Retina (tissue), 1 donor: ENCODE results near the gene RPL39.
"Not testable (repeated sequence)": the region's sequence is repeated elsewhere in the genome, so short reads cannot be mapped to it uniquely, and the experiment has no call there.

ENCODE experiments used
- DNase-seq: peaks from one replicate; pipeline ENCODE4 v3.0.0-alpha.2; 2016

RPL39 gene

DNA sequence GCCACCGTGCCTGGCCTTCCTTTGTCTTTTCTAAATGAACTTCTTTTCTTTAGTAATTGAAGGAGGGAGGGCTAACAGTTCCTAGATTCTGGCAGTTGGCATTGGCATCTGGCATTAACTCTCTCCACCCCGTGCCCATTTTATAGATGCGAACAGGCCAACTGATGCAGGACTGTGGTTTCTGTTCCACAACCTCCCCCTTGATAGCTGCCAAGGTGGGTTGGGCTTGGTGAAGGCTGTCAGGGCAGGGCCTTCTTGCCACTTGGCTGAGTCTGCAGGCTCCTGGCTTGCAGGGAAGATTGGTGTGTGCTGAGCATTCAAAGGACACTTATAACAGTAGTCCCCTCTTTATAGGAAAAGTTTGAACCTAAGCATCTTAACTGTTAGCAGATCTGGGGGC lies 28.7 kb downstream of the RPL39 start:
- DNase-seq: no peak

DNA sequence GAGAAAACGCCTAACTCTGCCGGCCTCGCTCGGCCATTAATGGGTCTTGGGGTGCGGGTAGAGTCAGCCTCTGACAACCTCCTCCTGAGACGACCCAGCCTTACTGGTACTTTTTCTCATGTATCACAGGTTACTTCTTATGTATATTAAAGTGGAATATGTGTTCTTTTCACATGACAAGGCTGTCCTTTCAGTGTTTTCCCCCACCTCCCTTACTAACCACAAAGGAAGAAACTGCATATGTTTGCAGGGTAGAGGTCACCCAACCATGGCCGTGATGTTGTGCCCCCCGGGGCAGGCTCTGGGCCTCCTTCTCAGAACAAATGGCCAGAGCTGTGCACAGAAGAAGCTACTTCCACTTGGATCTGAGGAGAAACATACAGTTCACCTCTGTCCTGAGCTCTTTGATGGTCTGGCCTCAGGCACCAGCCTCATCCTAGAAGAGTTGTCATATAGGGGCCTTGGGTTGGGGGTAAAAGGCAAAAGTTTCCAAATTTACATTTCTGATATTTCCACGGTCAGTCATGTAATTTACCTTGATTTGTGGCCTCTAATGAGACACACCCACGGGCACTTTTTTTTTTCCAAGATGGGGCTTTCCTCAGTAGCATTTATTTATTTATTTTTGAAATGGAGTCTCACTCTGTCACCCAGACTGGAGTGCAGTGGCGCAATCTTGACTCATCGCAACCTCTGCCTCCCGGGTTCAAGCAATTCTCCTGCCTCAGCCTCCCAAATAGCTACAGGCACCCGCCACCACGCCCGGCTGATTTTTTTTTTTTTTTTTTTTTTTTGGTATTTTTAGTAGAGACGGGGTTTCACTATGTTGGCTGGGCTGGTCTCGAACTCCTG lies 31.2 kb downstream of the RPL39 start:
- DNase-seq: no peak

DNA sequence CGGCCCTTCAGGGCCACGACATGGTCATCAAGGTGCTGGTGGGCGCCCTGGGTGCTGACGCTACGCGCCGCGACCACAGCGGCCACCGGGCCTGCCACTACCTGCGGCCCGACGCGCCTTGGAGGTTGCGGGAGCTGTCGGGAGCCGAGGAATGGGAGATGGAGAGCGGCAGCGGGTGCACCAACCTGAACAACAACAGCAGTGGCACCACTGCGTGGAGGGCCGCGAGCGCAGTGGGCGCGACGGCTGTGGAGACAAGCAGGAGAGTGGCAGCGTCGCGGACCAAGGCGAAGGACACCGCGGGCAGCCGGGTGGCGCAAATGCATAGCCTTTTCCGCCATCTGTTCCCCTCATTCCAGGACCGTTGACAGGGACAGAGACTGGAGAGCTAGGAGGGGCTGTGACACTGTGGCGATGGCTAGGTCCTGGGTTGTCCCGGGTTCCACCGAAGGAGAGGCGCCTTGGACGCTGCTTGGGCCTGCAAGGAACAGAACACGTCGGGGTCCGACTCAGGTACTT lies 32.1 kb downstream of the RPL39 start:
- DNase-seq: peak; percentile 39

DNA sequence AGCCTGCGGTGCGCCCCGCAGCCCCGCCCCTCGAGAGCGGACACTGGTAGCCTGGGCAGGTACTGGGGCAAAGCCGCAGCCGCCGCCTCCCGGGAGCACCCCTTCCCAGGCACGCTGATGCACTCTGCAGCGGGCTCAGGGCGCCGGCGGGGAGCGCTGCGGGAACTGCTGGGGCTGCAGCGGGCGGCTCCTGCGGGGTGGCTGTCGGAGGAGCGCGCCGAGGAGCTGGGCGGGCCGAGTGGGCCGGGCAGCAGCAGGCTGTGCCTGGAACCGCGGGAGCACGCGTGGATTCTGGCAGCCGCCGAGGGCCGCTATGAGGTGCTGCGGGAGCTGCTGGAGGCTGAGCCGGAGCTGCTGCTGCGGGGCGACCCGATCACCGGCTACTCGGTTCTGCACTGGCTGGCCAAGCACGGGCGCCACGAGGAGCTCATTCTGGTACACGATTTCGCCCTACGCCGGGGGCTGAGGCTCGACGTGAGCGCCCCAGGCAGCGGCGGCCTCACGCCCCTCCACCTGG lies 32.6 kb downstream of the RPL39 start:
- peak; percentile 66 for DNase-seq

DNA sequence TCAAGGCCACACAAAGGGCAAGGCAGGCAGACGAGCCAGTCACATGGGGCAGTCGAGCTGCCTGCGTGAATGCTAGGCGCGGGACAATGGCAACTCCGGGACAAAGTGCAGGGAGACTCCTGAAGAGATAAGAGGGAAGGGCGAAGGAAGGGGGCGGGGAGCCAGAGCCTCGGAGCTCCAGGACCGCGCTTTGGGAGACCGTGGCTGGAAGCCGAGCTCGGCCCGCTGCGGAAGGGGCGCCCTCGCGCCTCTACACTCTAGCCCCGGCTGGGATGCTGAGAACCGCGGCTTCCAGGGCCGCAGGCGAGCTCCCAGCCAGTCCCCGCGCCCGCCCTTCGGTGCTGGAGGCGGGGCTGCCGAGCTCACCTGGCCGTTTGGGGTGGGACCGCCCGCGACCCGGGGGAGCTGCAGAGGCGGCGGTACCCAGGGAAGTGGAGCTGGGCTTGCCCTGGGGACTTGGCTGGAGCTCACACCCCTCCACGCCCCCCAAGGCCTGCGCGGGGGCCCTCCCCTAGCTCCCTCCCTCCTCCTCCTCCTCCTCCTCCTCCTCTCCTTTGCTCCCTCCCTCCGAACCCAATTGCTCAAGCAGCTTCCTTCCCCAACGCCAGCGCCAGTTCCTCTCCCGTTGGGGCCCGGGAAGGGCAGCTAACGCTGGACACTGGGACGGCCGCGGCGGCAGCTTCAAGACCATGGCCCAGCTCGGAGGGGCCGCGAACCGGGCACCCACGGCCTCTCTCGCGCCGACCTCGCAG lies 33.3 kb downstream of the RPL39 start, which contains the start of gene SOWAHD:
Gene SOWAHD (plus strand): TSS at position 610 of the 752 bp plus-strand sequence. CDS start 80 bp downstream, at position 690.
- peak; percentile 58 for DNase-seq

DNA sequence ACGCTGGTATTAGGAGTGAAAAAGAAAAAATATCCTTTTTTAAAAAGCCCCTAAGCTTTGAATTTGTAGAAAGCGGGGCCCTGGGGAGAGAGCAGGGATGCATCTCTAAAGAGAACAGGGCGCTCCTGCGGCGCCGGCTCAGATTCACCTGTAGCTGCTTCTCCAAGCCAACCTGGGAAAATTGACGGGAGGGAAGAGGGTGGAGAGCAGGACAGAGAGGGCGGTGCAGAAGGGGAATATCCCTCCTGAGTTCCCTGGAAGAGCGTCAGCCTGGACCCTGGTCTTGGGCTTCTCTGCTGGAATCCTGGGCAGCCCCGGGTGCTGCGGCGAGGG lies 33.8 kb downstream of the RPL39 start:
- no peak for DNase-seq

DNA sequence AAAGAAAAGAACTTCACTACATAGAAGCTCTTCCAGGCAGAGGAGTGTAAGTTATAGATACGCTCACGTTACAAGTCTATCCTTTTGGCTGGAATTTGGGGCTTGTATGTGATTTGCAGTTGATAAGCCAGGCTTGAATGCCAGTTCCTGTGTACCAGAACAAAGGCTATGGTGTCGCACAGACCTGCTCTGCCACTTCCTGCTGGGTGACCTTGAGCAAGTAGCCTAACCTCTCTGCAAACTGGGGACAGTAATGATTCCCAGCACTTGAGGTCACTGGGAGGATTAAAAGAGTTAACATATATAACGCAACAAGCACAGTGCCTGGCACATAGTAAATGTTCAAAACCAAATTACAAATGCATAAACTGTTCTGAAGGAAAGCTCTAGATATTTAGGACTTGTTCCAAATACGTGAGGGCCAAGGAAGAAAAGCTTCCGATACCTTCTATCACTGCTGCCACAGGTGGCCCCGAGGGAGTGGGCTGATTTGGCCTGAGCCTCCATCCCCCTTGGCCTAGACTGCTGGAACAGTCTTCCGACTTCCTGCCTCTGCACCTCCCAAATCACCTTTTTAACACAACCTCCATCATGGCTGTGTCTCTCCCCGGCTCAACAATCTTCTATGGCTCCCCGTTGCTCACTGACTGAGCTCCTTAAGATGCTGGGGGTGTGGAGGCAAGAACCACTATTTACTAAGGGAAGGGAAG lies 34.3 kb downstream of the RPL39 start:
- no peak for DNase-seq

DNA sequence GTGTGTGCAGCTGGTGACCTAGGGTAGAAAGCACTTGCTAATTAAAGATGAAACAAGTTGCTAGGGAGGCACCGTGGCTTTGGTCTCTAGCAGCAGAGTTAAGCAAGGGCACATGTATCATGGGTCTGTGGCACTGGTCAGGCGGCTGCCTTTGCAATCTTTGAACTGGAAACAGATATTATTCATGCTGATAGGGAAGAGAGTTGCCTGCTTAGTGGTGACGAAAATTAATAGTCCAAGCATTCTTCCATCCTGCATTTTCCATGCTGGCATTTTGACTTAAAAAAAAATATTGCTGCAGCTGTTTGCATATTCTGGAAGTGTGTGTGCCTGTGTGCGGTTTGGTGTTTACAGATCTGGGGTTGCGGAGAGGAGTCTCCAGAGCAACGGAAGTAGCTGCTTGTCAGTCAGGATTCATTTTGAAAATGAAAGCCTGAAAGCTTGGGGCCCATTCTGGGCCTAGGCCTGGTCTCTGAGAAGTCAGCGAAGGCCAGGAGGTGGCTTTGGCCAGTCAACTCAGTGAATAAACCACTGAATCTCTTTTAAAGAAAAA lies 35.4 kb downstream of the RPL39 start:
- DNase-seq: peak; percentile 10

DNA sequence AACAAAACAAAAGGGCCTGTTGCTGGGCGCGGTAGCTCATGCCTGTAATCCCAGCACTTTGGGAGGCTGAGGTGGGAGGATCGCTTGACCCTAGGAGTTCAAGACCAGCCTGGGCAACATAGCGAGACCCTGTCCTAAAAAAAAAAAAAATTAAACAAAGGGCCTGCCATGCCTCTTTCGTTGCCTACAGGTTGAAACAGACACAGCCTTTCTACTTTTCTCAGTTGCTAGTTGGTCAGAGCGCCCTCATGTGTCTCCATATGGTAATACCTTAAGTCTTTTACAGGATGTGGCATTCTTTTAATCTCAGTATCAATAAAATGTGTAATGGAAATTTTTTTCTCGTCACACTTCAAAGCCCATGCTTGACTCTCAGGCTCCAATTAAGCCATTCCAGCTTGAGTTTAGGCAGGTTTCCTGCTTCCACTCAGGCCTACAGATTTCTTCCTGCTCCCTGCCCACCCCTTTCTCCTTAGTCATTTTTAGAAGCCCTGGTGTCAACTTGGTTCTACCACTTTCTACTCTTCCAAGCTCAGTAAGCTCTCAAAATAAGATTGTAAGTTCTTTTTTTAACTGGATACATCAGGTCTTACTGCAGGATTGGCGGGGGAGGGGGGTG lies 37.7 kb downstream of the RPL39 start:
- peak; percentile 31 for DNase-seq

DNA sequence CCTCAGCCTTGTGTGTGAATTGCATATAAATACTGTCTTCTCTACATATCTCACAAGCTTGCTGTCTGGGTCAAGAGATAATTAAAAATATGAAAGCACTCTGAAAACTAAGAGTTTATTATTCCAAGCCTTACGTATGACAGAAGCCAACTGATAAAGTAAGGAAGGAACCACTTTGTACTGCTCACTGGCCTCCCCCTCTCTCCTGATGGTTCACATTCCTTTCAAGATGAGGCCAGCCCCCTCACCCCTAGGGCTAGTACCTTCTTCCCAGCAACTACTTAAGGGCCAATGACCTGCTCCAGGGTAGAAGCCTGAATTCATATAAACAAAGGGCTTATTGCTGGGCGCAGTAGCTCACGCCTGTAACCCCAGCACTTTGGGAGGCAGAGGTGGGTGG lies 38.4 kb downstream of the RPL39 start:
- no peak for DNase-seq

DNA sequence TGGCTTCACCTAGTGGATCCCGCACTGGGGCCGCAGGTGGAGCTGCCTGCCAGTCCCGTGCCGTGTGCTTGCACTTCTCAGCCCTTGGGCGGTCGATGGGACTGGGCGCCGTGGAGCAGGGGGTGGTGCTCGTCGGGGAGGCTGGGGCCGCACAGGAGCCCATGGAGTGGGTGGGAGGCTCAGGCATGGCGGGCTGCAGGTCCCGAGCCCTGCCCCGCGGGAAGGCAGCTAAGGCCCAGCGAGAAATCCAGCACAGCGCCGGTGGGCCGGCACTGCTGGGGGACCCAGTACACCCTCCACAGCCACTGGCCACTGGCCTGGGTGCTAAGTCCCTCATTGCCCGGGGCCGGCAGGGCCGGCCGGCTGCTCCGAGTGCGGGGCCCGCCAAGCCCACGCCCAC lies 40.7 kb downstream of the RPL39 start:
- DNase-seq: not testable (repeated sequence)

DNA sequence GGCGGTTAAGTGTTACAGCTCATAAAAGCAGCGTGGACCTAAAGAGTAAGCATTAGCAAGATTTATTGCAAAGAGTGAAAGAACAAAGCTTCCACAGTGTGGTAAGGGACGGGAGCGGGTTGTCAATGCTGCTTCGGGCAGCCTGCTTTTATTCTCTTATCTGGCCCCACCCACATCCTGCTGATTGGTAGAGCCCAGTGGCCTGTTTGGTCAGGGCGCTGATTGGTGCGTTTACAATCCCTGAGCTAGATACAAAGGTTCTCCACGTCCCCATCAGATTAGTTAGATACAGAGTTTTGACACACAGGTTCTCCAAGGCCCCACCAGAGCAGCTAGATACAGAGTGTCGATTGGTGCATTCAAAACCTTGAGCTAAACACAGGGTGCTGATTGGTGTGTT lies 41.3 kb downstream of the RPL39 start:
- DNase-seq: not testable (repeated sequence)

DNA sequence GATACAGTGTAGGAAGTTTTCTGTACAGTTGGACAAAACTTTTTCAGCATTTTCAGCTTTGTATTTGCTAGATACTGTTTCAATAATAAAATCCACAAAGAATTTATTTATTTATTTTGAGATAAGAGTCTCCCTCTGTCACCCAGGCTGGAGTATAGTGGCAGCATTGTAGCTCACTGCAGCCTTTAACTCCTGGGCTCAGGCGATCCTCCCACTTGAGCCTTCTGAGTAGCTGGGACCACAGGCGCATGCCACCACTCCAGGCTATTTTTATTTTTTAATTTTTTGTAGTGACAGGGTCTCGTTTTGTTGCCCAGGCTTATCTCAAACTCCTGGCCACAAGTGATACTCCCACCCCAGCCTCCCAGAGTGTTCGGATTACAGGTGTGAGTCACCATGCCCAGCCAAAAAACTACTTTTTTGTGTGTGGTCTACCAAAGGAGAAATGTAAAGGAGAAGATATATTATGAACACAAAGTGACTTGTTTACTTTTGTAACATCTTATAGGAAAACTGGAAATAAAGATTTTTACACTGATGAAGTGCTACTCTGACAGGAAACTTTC lies 46.1 kb downstream of the RPL39 start:
- DNase-seq: no peak

DNA sequence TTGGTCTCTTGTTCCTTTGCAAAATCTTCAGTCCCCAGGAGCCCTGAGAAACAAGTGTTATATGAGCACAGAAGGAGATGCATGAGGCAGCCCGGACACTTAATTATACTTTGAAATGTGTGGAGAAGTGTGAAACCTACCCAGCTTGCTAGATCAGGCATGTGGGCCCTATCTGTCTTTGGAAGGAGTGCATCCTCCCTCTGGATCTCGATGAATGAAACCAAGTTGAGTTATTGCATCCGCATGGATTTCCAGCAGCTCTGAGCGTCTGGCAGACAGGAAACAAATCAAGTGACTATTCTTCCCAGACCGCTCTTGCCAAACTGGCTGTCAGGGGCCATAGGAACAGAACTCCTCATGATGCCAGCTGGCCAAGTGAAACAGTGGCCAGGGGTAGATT lies 52.7 kb downstream of the RPL39 start:
- no peak for DNase-seq
